ENCODE results near the gene MED14. TPM values are rescaled to one million over a fixed set of nuclear protein-coding genes. Genes with fewer than 3 reads are reported as not detected.
"Not testable (repeated sequence)": the region's sequence is repeated elsewhere in the genome, so short reads cannot be mapped to it uniquely, and the experiment has no call there.

MED14 gene
- total RNA-seq, 1 experiment from 2014 or later: 54.4 TPM

GRCh38 chrX:40749681-40750494, 14.5 kb upstream of the MED14 start:
- Histone ChIP-seq H3K36me3 (replicated peaks; ENCODE audit: control insufficient read depth, insufficient read depth, low read length) (no peaks in the 10 kb centered on the region), H3K4me3 (ENCODE audit: insufficient read depth, low read depth, low read length) (no peak overlapping the region), H3K27me3 (ENCODE audit: control insufficient read depth, insufficient read depth, low read length) (no peaks in the 10 kb centered on the region)
- DNase-seq: no peak

DNA sequence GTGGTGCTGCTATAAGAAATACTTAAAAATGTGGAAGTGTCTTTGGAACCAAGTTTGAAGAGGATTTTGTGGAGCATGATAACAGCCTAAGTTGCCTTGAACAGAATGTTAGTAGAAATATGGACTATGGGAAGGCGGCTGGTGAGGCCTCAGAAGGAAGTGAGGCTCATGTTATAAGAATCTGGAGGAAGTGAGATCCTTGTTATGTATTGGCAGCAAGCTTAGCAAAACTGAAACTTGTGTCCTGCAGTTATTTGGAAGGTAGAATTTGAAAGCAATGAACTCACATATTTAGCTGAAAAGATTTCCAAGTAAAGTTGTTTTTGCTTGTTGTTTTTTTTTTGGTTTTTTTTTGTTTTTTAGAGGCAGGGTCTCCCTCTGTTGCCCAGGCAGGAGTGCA, 13.6 kb upstream of the MED14 start:
- no peaks in the 10 kb centered on the region for H3K36me3 ChIP-seq (replicated peaks; ENCODE audit: control insufficient read depth, insufficient read depth, low read length)
- no peak overlapping the region for H3K4me3 ChIP-seq (ENCODE audit: insufficient read depth, low read depth, low read length)
- DNase-seq: no peak

DNA sequence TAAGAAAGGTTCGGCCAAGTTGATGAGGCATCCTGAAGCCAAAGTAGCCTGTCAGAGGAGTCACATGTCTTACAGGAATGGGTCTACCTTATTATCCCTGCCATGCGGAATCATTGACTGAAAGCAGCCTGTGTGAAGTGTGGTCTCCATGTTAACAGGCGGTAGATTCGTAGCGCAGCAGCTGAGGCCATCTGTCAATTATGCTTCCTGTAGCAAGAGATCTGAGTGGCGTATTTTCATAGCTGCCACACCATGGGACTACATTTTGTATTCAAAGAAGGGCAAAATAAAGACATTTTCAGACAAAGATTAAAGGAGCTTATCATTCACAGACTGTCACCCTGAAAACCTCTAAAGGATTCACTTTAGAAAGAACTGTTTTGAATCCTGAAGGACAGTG, 11.2 kb upstream of the MED14 start:
- no peak overlapping the region for H3K4me3 ChIP-seq (ENCODE audit: insufficient read depth, low read depth, low read length)
- DNase-seq: no peak
- no peaks in the 10 kb centered on the region for H3K27me3 ChIP-seq (ENCODE audit: control insufficient read depth, insufficient read depth, low read length)
- no peaks in the 10 kb centered on the region for H3K36me3 ChIP-seq (replicated peaks; ENCODE audit: control insufficient read depth, insufficient read depth, low read length)

More for the DNA sequence above, 13.6 kb upstream of the MED14 start:
- H3K27me3 ChIP-seq (ENCODE audit: control insufficient read depth, insufficient read depth, low read length): no peaks in the 10 kb centered on the region

DNA sequence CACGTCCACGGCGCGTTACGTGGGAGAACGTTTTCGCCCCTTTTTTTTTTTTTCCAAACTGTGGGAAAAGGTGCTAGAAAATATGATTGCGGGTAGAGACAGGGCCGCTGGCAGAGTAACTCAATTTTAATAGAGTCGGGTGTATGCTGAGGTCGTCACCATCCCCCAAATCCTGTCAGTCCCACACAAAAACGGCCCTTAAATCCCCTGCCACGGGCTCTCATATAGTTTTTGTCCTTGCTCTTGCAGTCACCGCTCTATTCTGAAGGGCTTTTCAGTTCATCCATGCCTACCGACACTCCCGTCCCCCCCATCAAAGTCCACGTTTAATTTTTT, 796 bp upstream of the MED14 start:
- peak overlapping the region; percentile 82 for H3K4me3 ChIP-seq (ENCODE audit: insufficient read depth, low read depth, low read length)
- DNase-seq: no peak
- H3K36me3 ChIP-seq (replicated peaks; ENCODE audit: control insufficient read depth, insufficient read depth, low read length): peaks cover 2% of the 10 kb centered on the region
- H3K27me3 ChIP-seq (ENCODE audit: control insufficient read depth, insufficient read depth, low read length): no peaks in the 10 kb centered on the region

DNA sequence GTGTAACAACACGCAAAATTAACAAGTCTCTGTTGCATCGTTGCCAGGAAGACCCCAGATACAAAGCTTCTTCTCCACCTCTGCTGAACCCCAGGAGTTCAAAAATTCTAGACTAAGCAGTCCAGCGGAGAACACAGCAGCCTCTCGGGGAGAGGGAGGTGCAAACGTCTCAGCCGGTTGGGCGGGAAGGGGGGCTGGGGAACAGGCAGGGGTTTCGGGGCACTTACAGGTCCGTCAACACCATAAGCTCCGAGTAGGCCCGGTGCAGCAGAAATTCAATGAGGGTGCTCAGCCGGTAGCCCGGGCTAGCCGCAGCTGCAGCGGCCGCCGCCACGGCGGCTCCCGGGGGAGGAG, 394 bp downstream of the MED14 start:
- Histone ChIP-seq H3K36me3 (replicated peaks; ENCODE audit: control insufficient read depth, insufficient read depth, low read length) (peaks cover 2% of the 10 kb centered on the region), H3K27me3 (ENCODE audit: control insufficient read depth, insufficient read depth, low read length) (no peaks in the 10 kb centered on the region), H3K4me3 (ENCODE audit: insufficient read depth, low read depth, low read length) (peak overlapping the region; percentile 82)
- DNase-seq: no peak

- no peak for DNase-seq
- no peaks in the 10 kb centered on the region for H3K27me3 ChIP-seq (ENCODE audit: control insufficient read depth, insufficient read depth, low read length)
- peaks cover 2% of the 10 kb centered on the region for H3K36me3 ChIP-seq (replicated peaks; ENCODE audit: control insufficient read depth, insufficient read depth, low read length)
- H3K4me3 ChIP-seq (ENCODE audit: insufficient read depth, low read depth, low read length): peak overlapping the region; percentile 82
These were observed 1.6 kb downstream of the MED14 start for GRCh38 chrX:40733706-40734105.

DNA sequence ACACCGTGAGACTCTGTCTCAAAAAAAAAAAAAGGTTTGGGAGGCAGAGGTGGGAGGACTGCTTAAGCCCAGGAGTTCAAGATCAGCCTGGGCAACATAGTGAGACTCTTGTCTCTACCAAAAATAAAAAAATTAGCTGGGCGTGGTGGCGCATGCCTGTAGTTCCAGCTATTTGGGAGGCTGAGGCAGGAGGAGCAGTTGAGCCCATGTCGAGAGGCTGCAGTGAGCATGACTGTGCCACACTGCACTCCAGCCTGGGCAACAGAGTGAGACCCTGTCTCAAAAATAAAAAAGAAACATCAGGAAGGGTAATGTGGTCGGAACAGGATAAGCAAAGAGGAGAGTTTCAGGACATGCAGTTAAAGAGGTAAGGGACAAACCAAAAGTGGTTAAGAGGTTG, 2.8 kb downstream of the MED14 start:
- DNase-seq; H3K4me3 ChIP-seq (ENCODE audit: insufficient read depth, low read depth, low read length); H3K27me3 ChIP-seq (ENCODE audit: control insufficient read depth, insufficient read depth, low read length); H3K36me3 ChIP-seq (replicated peaks; ENCODE audit: control insufficient read depth, insufficient read depth, low read length): not testable (repeated sequence)

GRCh38 chrX:40729598-40730584, 5.5 kb downstream of the MED14 start:
- Histone ChIP-seq H3K36me3 (replicated peaks; ENCODE audit: control insufficient read depth, insufficient read depth, low read length) (peaks cover 6% of the 10 kb centered on the region), H3K4me3 (ENCODE audit: insufficient read depth, low read depth, low read length) (no peak overlapping the region), H3K27me3 (ENCODE audit: control insufficient read depth, insufficient read depth, low read length) (no peaks in the 10 kb centered on the region)
- no peak for DNase-seq

DNA sequence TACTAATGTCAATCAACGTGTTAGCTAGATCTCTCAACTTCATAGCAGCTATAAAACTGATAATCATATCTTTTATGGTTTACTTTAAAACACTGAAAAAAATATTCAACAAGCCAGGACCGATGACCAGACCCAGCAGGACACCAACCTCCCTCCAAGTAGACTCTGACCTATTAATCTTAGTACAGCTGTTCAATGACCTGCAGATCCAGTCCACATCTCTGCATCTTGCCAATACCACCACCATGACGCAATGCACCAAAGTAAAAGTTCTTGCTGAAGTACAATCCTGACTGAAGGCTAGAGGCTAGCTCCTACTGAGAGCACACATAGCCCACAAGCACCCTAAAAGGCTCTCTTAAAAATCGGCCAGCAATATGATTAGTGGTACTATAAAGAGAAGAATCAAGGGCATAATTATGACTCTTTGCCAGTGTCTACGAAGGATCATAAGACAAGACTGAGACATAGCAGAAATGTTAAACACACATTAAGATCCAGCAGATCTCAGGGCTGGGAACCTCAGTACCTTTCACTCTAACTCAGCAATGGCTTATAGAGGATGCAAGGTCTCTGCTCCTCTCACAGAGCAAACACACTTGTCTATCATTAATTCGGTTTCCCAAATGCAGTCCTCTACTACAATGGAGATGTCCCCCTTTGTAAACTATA, 7.6 kb downstream of the MED14 start:
- H3K27me3 ChIP-seq (ENCODE audit: control insufficient read depth, insufficient read depth, low read length): no peaks in the 10 kb centered on the region
- H3K4me3 ChIP-seq (ENCODE audit: insufficient read depth, low read depth, low read length): no peak overlapping the region
- no peak for DNase-seq
- peaks cover 4% of the 10 kb centered on the region for H3K36me3 ChIP-seq (replicated peaks; ENCODE audit: control insufficient read depth, insufficient read depth, low read length)

GRCh38 chrX:40727093-40727492, 8.2 kb downstream of the MED14 start:
- Histone ChIP-seq H3K4me3 (ENCODE audit: insufficient read depth, low read depth, low read length) (no peak overlapping the region), H3K27me3 (ENCODE audit: control insufficient read depth, insufficient read depth, low read length) (no peaks in the 10 kb centered on the region), H3K36me3 (replicated peaks; ENCODE audit: control insufficient read depth, insufficient read depth, low read length) (peaks cover 4% of the 10 kb centered on the region)
- no peak for DNase-seq

- H3K36me3 ChIP-seq (replicated peaks; ENCODE audit: control insufficient read depth, insufficient read depth, low read length): peaks cover 11% of the 10 kb centered on the region
- H3K27me3 ChIP-seq (ENCODE audit: control insufficient read depth, insufficient read depth, low read length): no peaks in the 10 kb centered on the region
- H3K4me3 ChIP-seq (ENCODE audit: insufficient read depth, low read depth, low read length): no peak overlapping the region
- DNase-seq: no peak
These were observed 12.4 kb downstream of the MED14 start for GRCh38 chrX:40722930-40723329.

DNA sequence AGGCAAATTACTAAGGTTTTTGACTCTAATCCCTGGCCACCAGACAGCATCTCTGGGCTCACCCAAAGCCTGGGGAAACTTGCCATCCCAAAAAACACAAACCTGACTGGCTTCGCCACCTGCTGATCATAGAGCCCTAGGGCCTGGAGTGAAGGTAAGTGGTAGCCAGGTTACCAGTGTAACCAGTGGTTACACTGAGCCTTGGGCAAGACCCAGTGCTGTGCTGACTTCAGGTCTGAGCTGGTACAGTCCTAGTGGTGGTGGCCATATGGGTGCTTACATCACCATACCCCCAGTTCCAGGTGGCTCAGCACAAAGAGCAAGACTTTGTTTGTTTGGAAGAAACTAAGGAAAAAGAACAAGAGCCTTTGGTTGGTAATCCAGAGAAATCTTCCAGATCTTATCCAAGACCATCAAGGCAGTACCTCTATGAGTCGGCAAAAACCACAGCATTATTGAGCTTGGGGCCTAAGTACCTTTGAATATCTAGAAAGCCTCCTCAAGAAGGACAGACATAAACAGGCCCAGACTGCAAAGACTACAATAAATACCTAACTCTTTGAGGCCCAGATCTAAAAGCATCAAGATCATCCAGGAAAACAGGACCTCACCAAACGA, 13.7 kb downstream of the MED14 start:
- Histone ChIP-seq H3K27me3 (ENCODE audit: control insufficient read depth, insufficient read depth, low read length) (no peaks in the 10 kb centered on the region), H3K36me3 (replicated peaks; ENCODE audit: control insufficient read depth, insufficient read depth, low read length) (peaks cover 11% of the 10 kb centered on the region), H3K4me3 (ENCODE audit: insufficient read depth, low read depth, low read length) (no peak overlapping the region)
- DNase-seq: no peak

DNA sequence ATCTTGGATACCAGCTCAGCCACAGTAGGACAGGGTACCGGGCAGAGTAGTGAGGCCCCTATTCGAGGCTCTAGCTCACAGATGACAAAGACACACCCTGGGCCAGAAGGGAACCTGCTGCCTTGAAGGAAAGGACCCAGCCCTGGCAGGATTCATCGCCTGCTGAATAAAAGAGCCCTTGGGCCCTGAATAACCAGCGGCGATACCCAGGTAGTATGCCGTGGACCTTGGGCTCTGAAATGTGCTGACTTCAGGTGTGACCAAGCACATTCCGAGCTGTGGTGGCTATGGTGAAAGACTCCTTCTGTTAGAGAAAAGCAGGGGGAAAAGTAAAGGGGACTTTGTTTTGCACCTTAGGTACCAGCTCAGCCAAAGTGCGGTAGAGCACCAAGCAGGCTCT, 14.6 kb downstream of the MED14 start:
- no peaks in the 10 kb centered on the region for H3K27me3 ChIP-seq (ENCODE audit: control insufficient read depth, insufficient read depth, low read length)
- no peak for DNase-seq
- peaks cover 9% of the 10 kb centered on the region for H3K36me3 ChIP-seq (replicated peaks; ENCODE audit: control insufficient read depth, insufficient read depth, low read length)
- H3K4me3 ChIP-seq (ENCODE audit: insufficient read depth, low read depth, low read length): no peak overlapping the region

DNA sequence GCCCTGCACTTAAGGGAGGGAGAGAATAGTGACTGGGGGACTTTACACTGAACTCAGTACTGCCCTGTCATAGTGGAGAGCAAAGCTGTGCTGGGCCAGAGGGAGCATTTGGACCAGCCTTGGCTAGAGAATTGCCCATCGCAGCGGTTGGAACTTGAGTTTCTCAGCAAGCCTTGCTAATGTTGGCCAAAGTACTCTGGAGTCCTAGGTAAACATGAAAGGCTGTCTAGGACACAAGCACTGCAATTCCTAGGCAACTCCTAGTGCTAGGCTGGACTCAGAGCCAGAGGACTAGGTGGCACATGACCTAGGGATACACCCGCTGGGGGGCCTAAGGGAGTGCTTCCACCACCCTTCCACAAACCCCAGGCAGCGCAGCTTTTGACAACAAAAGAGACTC, 15.0 kb downstream of the MED14 start:
- H3K36me3 ChIP-seq (replicated peaks; ENCODE audit: control insufficient read depth, insufficient read depth, low read length): peaks cover 9% of the 10 kb centered on the region
- H3K4me3 ChIP-seq (ENCODE audit: insufficient read depth, low read depth, low read length): no peak overlapping the region
- DNase-seq: no peak
- H3K27me3 ChIP-seq (ENCODE audit: control insufficient read depth, insufficient read depth, low read length): no peaks in the 10 kb centered on the region
